ENCODE measurements around the gene RNU6-7.

DNA sequence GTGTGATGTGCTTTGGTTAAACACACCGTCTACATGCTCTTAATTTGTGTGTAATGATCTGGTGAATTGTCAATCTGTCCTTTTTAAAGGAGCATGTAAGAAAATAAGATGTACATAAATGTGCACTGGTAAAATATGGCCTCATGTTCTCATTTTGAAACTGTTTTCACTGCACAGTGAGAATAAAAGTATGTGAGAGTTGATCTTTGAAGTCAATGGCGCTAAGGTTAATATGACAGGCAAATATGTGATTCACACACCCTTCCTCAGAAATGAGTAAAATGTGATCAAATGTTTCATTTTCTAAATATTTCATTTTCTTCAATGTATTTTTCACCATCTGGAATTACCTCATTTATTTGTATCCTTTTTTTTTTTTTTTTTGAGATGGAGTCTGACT lies 8.3 kb upstream of the RNU6-7 start:
- no peak for TF ChIP-seq GATA3 (IDR thresholded peaks at IDR 0.05; ENCODE audit: low read depth, low read length)
- TF ChIP-seq GATA2 (IDR thresholded peaks at IDR 0.05; ENCODE audit: low read depth, low read length): no peak
